Rectal smooth muscle tissue (tissue), 1 donor: Measurements from ENCODE around the gene AATF.

Experiments
- H3K27ac ChIP-seq: one replicate; pipeline ENCODE4 v1.7.0; 2013; ENCODE audit warnings: low read depth, low read length, inconsistent platforms
- H3K27me3 ChIP-seq: one replicate; pipeline ENCODE4 v1.7.0; 2013; ENCODE audit warnings: low read length; ENCODE audit not compliant: control insufficient read depth, insufficient read depth
- H3K36me3 ChIP-seq: one replicate; pipeline ENCODE4 v1.7.0; 2013; ENCODE audit warnings: low read length; ENCODE audit not compliant: control insufficient read depth, insufficient read depth
- H3K4me1 ChIP-seq: one replicate; pipeline ENCODE4 v1.7.0; 2013; ENCODE audit warnings: low read length; ENCODE audit not compliant: control insufficient read depth, insufficient read depth
- H3K4me3 ChIP-seq: one replicate; pipeline ENCODE4 v1.7.0; 2013; ENCODE audit warnings: low read length
- H3K9ac ChIP-seq: one replicate; pipeline ENCODE4 v1.7.0; 2013; ENCODE audit warnings: low read length

AATF gene

DNA sequence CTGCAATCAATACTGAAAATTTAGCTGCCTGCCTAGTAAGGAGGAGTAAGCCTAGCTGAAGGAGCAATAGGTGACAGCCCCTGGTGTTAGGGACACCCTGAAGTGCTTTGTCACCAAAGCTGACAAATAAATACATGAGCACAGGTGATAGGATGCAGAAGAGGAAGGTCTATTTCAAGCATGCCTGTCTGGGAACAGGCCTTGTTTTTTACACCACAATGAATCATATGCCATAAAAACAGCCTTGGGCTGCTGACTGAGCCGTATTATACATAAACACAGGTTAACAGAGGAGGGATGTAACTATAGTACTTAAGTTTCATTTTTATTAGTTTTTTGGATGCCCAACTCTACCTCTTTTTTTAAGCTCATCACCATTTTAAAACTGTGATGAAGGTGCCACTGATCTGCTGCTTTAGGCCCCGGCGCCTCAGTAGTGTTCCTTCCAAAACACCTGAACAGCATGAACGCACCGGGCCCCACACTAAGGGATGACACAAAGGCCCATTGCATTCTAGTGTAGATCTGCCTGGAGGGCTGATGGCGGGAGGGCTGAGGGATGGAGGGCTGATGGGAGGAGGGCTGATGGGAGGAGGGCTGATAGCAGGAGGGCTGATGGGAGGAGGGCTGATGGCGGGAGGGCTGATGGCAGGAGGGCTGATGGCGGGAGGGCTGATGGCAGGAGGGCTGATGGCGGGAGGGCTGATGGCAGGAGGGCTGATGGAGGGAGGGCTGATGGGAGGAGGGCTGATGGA lies 150.3 kb downstream of the AATF start:
- Histone ChIP-seq H3K36me3 (peaks cover 20% of the 10 kb centered on the region), H3K27ac (no peak overlapping the region), H3K9ac (no peak overlapping the region), H3K4me3 (no peak overlapping the region), H3K4me1 (no peaks in the 10 kb centered on the region), H3K27me3 (no peaks in the 10 kb centered on the region)

DNA sequence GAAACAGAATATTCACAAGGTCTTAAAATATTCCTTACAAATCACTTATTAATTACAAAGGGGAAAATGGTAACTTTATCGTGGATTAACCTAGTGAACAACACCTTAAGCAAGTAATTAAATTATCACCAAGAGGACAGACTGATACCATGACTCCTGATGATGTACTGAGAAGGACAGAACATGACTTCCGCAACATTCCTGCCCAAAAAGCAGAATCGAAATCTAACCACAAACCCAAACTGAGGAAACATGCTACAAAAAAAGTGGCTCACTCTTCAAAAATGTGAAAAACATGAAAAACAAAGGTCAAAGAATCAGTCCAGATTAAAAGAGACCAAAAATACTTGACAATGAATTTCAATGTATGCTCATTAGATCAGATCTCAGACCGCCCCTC lies 151.5 kb downstream of the AATF start:
- Histone ChIP-seq H3K36me3 (peaks cover 14% of the 10 kb centered on the region), H3K9ac (no peak overlapping the region), H3K4me1 (no peaks in the 10 kb centered on the region), H3K27ac (no peak overlapping the region), H3K27me3 (no peaks in the 10 kb centered on the region), H3K4me3 (no peak overlapping the region)

DNA sequence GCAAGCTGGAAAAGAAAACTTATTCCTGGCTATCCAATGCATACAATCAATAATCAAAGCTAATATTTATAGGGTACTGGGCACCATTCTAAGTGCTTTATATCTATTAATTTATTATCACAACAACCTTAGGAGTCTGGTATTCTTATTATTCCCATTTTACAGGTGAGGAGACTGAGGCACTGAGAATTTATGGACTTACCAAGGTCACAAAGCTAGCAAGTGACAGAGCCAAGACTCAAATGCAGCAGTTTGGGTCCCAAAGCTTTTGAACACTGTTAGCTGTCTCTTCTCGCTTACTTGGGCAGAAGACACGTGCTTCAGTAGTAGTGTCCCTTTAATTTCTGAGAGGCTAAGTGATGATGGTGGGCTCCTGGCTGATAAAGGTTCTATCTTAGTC lies 152.6 kb downstream of the AATF start:
- no peaks in the 10 kb centered on the region for H3K4me1 ChIP-seq
- peaks cover 11% of the 10 kb centered on the region for H3K36me3 ChIP-seq
- H3K27ac ChIP-seq, result no peak overlapping the region
- H3K9ac ChIP-seq, result no peak overlapping the region
- H3K4me3 ChIP-seq, result no peak overlapping the region
- no peaks in the 10 kb centered on the region for H3K27me3 ChIP-seq

DNA sequence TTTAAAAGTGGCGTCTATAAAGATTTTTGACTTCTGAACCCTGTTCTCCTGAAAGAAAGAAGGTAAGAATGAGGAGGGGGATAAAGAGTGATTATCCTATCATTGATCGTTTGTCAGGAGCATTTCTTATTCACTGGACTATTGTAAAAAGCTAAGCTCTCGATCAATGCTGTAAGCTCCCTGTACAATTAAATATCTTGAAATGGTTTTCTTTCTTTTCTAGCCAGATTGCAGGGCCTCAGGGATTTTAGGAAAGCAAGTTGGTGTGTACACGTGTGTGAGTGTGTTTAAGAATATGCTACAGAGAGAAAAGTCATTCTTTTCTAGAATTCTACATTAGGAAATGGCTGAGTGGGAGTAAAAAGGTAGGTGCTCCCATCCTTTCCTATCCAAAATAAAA lies 154.5 kb downstream of the AATF start:
- no peak overlapping the region for H3K9ac ChIP-seq
- H3K36me3 ChIP-seq, result peaks cover 3% of the 10 kb centered on the region
- peaks cover 3% of the 10 kb centered on the region for H3K4me1 ChIP-seq
- H3K27ac ChIP-seq, result no peak overlapping the region
- no peak overlapping the region for H3K4me3 ChIP-seq
- H3K27me3 ChIP-seq, result no peaks in the 10 kb centered on the region

- Histone ChIP-seq H3K4me1 (peaks cover 3% of the 10 kb centered on the region), H3K27ac (no peak overlapping the region), H3K4me3 (no peak overlapping the region), H3K27me3 (no peaks in the 10 kb centered on the region), H3K36me3 (peaks cover 7% of the 10 kb centered on the region), H3K9ac (no peak overlapping the region)
Observed at GRCh38 chr17:37106049-37106448, 157.3 kb downstream of the AATF start.
